NCI-H1694 treated with DMSO at 0.1 percent for 48 hours (cell line): ENCODE measurements around the gene METTL9.
A peak's percentile ranks its signal among the peaks of the same experiment; 100 is the strongest.
"Not testable (repeated sequence)": the region's sequence is repeated elsewhere in the genome, so short reads cannot be mapped to it uniquely, and the experiment has no call there.

Experiments
- DNase-seq: peaks from one replicate; lab custom pipeline; 2025; lab: John Stamatoyannopoulos, UW

METTL9 gene

GRCh38 chr16:21599122-21600030, at the start of gene METTL9:
Gene METTL9 (plus strand): TSS chr16:21599577. CDS start chr16:21599734, 157 bp downstream.
- DNase-seq: peak; percentile 85

GRCh38 chr16:21549975-21550374, 49.4 kb upstream of the METTL9 start:
- DNase-seq: not testable (repeated sequence)

GRCh38 chr16:21550435-21550834, 48.9 kb upstream of the METTL9 start:
- DNase-seq: not testable (repeated sequence)

- DNase-seq: not testable (repeated sequence)
These were observed 48.3 kb upstream of the METTL9 start for GRCh38 chr16:21551076-21551475.

- not testable (repeated sequence) for DNase-seq
These were observed 47.8 kb upstream of the METTL9 start for GRCh38 chr16:21551600-21551999.

GRCh38 chr16:21553481-21554296, 45.7 kb upstream of the METTL9 start:
- not testable (repeated sequence) for DNase-seq

- peak; percentile 76 for DNase-seq
These were observed 44.4 kb upstream of the METTL9 start for GRCh38 chr16:21554795-21555585.

GRCh38 chr16:21555621-21556020, 43.8 kb upstream of the METTL9 start:
- DNase-seq: not testable (repeated sequence)

- DNase-seq: not testable (repeated sequence)
These were observed 43.3 kb upstream of the METTL9 start for GRCh38 chr16:21556026-21556595.

GRCh38 chr16:21556651-21557241, 42.6 kb upstream of the METTL9 start:
- DNase-seq: peak; percentile 6

GRCh38 chr16:21560462-21560861, 38.9 kb upstream of the METTL9 start:
- no peak for DNase-seq

- no peak for DNase-seq
These were observed 35.7 kb upstream of the METTL9 start for GRCh38 chr16:21563676-21564075.

- DNase-seq: not testable (repeated sequence)
These were observed 35.0 kb upstream of the METTL9 start for GRCh38 chr16:21564367-21564766.

- no peak for DNase-seq
These were observed 33.9 kb upstream of the METTL9 start for GRCh38 chr16:21565507-21565860.

GRCh38 chr16:21565861-21566669, 33.3 kb upstream of the METTL9 start:
- no peak for DNase-seq

GRCh38 chr16:21566891-21567414, 32.4 kb upstream of the METTL9 start:
- DNase-seq: no peak

- DNase-seq: not testable (repeated sequence)
These were observed 31.9 kb upstream of the METTL9 start for GRCh38 chr16:21567496-21567895.

GRCh38 chr16:21568502-21569189, 30.7 kb upstream of the METTL9 start:
- no peak for DNase-seq

- no peak for DNase-seq
These were observed 28.7 kb upstream of the METTL9 start for GRCh38 chr16:21570676-21571017.

- not testable (repeated sequence) for DNase-seq
These were observed 25.9 kb upstream of the METTL9 start for GRCh38 chr16:21573506-21573905.
